ENCODE data around the gene MARK4. TPM values are rescaled to one million over a fixed set of nuclear protein-coding genes. Genes with fewer than 3 reads are reported as not detected.

MARK4 gene
- total RNA-seq, 4 donors from 2014 or later = 6.4 to 19.6 (median 14.9) TPM

- intact Hi-C loops (cut with DNase I) = no loop called here
- H3K4me1 ChIP-seq = peaks cover 33 to 57% (median 34%) of the 10 kb centered on the region in 3 donors
- H3K4me3 ChIP-seq = no peak overlapping the region
- H3K27ac ChIP-seq = no peak overlapping the region
- DNase-seq = no peak
- TF ChIP-seq, protein P1, sequence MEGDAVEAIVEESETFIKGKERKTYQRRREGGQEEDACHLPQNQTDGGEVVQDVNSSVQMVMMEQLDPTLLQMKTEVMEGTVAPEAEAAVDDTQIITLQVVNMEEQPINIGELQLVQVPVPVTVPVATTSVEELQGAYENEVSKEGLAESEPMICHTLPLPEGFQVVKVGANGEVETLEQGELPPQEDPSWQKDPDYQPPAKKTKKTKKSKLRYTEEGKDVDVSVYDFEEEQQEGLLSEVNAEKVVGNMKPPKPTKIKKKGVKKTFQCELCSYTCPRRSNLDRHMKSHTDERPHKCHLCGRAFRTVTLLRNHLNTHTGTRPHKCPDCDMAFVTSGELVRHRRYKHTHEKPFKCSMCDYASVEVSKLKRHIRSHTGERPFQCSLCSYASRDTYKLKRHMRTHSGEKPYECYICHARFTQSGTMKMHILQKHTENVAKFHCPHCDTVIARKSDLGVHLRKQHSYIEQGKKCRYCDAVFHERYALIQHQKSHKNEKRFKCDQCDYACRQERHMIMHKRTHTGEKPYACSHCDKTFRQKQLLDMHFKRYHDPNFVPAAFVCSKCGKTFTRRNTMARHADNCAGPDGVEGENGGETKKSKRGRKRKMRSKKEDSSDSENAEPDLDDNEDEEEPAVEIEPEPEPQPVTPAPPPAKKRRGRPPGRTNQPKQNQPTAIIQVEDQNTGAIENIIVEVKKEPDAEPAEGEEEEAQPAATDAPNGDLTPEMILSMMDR (IDR thresholded peaks at IDR 0.05) = no peak
- TF ChIP-seq POLR2A (IDR thresholded peaks at IDR 0.05) = no peak
- WGBS, 2 donors = 46 to 51% methylated on average over 8 to 11 of the region's 11 CpGs
- peaks cover 0 to 7% (median 0%) of the 10 kb centered on the region in 4 donors for H3K27me3 ChIP-seq
- peaks cover 0 to 3% (median 0%) of the 10 kb centered on the region in 3 donors for H3K36me3 ChIP-seq
- no peaks in the 10 kb centered on the region for H3K9me3 ChIP-seq
Measured at GRCh38 chr19:45249261-45250033, 1.6 kb upstream of the MARK4 start.

- DNase-seq = no peak
- intact Hi-C loops (cut with DNase I) = no loop called here
- no peaks in the 10 kb centered on the region for H3K9me3 ChIP-seq
- peak overlapping the region; percentile 85 to 98 (median 94) for H3K4me3 ChIP-seq
- 7 to 36% methylated on average over 4 to 10 of the region's 14 CpGs for WGBS, 2 donors
- H3K27me3 ChIP-seq = no peaks in the 10 kb centered on the region
- H3K27ac ChIP-seq = peak overlapping the region; percentile 88 to 93 (median 92)
- peaks cover 33 to 61% (median 35%) of the 10 kb centered on the region in 3 donors for H3K4me1 ChIP-seq
- H3K36me3 ChIP-seq = peaks cover 0 to 8% (median 0%) of the 10 kb centered on the region in 3 donors
- TF ChIP-seq, protein P1 (IDR thresholded peaks at IDR 0.05) = no peak
- no peak for TF ChIP-seq POLR2A (IDR thresholded peaks at IDR 0.05)
Measured at GRCh38 chr19:45250216-45250831, 747 bp upstream of the MARK4 start.

- TF ChIP-seq, protein P1 (IDR thresholded peaks at IDR 0.05) = no peak
- no peak for TF ChIP-seq POLR2A (IDR thresholded peaks at IDR 0.05)
- intact Hi-C loops (cut with DNase I) = no loop called here
- DNase-seq = no peak
- peak overlapping the region; percentile 88 to 93 (median 92) for H3K27ac ChIP-seq
- no peaks in the 10 kb centered on the region for H3K27me3 ChIP-seq
- H3K9me3 ChIP-seq = no peaks in the 10 kb centered on the region
- WGBS, 2 donors = 2 to 3% methylated on average over 8 to 15 of the region's 57 CpGs
- peaks cover 33 to 70% (median 35%) of the 10 kb centered on the region in 3 donors for H3K4me1 ChIP-seq
- peaks cover 0 to 8% (median 0%) of the 10 kb centered on the region in 3 donors for H3K36me3 ChIP-seq
- H3K4me3 ChIP-seq = peak overlapping the region; percentile 85 to 98 (median 94)
Measured at GRCh38 chr19:45251452-45252354, 632 bp downstream of the MARK4 start.

DNA sequence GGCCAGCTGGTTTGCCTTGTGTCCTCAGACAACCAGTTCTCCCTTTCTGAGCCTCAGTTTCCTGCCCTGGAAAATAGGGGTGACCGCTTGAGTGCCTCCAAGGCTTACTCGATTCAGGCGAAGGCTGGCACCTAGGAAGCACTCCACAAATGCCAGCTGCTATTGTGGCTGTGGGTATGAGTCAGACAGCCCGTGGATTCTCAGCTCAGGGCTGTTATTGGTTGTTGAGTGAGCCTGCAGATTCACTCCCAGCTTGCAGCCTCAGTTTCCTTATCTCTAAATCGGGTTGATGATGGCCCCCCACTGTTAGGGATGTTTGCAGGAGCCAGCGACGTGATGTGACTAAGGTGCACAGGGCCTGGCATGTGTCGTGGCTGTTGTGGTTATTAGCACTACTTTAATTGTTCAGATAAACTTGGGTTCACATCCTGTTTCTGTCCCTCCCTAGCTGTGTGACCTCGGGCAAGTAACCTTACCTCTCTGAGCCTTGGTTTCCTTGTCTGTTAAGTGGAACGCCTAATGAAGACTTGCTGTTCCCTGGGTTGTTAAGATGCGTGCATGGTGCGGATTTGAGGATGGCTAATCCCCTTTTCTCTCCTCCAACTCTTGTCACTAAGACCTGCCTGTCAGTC is 2.4 kb downstream of the MARK4 start:
- peak overlapping the region in 1 of 4 donors; percentile 98 for H3K4me3 ChIP-seq
- WGBS, 2 donors = 38 to 57% methylated on average over 7 to 9 of the region's 12 CpGs
- TF ChIP-seq POLR2A (IDR thresholded peaks at IDR 0.05) = no peak
- TF ChIP-seq, protein P1 (IDR thresholded peaks at IDR 0.05) = no peak

More for the DNA sequence above, 2.4 kb downstream of the MARK4 start:
- intact Hi-C loops (cut with DNase I) = no loop called here
- Histone ChIP-seq H3K9me3 (no peaks in the 10 kb centered on the region), H3K36me3 (peaks cover 0 to 11% (median 0%) of the 10 kb centered on the region in 3 donors), H3K27me3 (no peaks in the 10 kb centered on the region), H3K4me1 (peaks cover 31 to 65% (median 33%) of the 10 kb centered on the region in 3 donors), H3K27ac (peak overlapping the region in 2 of 4 donors; percentile 93)
- no peak for DNase-seq

Data from esophagus squamous epithelium (tissue), 5 donors.